H1 (cell line): Measurements from ENCODE around the gene FOXN4. TPM values are rescaled to one million over a fixed set of nuclear protein-coding genes. Genes with fewer than 3 reads are reported as not detected.

Experiments used
- CTCF ChIA-PET: fragments of 300-600 bp; sonication (Branson Sonifier 250); formaldehyde crosslinking; loops from one replicate; lab custom pipeline; 2021; ENCODE audit not compliant: partially characterized antibody; lab: Charles Lee
- POLR2A ChIA-PET: fragments of 300-600 bp; sonication (Branson Sonifier 250); formaldehyde crosslinking; loops from one replicate; lab custom pipeline; 2021; ENCODE audit warnings: inconsistent platforms; ENCODE audit not compliant: partially characterized antibody; lab: Charles Lee
- DNase-seq, 2 experiments: peaks; one replicate each; pipeline versions ENCODE4 v3.0.0 to v3.0.0-alpha.2; 2010 to 2022; ENCODE audit warnings: low spot score in 2 of 2, low read depth in 1 of 2, mixed read lengths in 1 of 2
- FAIRE-seq: peaks from 2 replicates; lab custom pipeline; 2011; peaks lifted over from hg19 to GRCh38; lab: Jason Lieb, UNC
- H2AFZ ChIP-seq: 2 replicates; pipeline ENCODE4 v1.8.1; 2012; ENCODE audit warnings: low read length, inconsistent platforms
- H2AK5ac ChIP-seq: 2 replicates; pipeline ENCODE4 v1.6.1; 2013; ENCODE audit warnings: low read depth, low read length
- H2BK120ac ChIP-seq: replicated peaks from 2 replicates; pipeline ENCODE3; 2013; ENCODE audit warnings: low read depth, low read length, inconsistent platforms
- H2BK12ac ChIP-seq: 2 replicates; pipeline ENCODE4 v1.6.1; 2013; ENCODE audit warnings: low read depth, low read length
- H2BK15ac ChIP-seq: 2 replicates; pipeline ENCODE4 v1.6.1; 2013; ENCODE audit warnings: low read length
- H2BK20ac ChIP-seq: 2 replicates; pipeline ENCODE4 v1.6.1; 2013; ENCODE audit warnings: low read length
- H2BK5ac ChIP-seq: 2 replicates; pipeline ENCODE4 v1.6.1; 2013; ENCODE audit warnings: low read depth, low read length
- H3K14ac ChIP-seq: 2 replicates; pipeline ENCODE4 v1.6.1; 2013; ENCODE audit warnings: inconsistent platforms; ENCODE audit not compliant: insufficient read length
- H3K18ac ChIP-seq: 2 replicates; pipeline ENCODE4 v1.6.1; 2013; ENCODE audit warnings: low read length; ENCODE audit errors: extremely low read depth
- H3K23ac ChIP-seq: 2 replicates; pipeline ENCODE4 v1.6.1; 2013; ENCODE audit warnings: inconsistent platforms; ENCODE audit not compliant: insufficient read length
- H3K23me2 ChIP-seq: 2 replicates; pipeline ENCODE4 v1.6.1; 2013; ENCODE audit warnings: low read depth, low read length
- H3K27ac ChIP-seq: 2 replicates; pipeline ENCODE4 v1.6.1; 2011; ENCODE audit warnings: low read depth, low read length, inconsistent platforms
- H3K27me3 ChIP-seq, 4 experiments: replicated peaks in 1 of 4; 1 replicate in 1 of 4; 2 replicates in 3 of 4; pipeline versions ENCODE4 v1.6.1 to v1.8.1; 2011 to 2013; ENCODE audit warnings: low read length in 3 of 4, mild to moderate bottlenecking in 3 of 4, inconsistent platforms in 2 of 4, mixed read lengths in 2 of 4, moderate library complexity in 1 of 4; ENCODE audit not compliant: control insufficient read depth in 3 of 4, insufficient read depth in 3 of 4; ENCODE audit errors: extremely low read depth in 1 of 4
- H3K36me3 ChIP-seq, 4 experiments: 2 replicates each; pipeline versions ENCODE4 v1.6.1 to v1.8.1; 2011 to 2013; ENCODE audit warnings: mild to moderate bottlenecking in 4 of 4, low read length in 3 of 4, moderate library complexity in 2 of 4, control low read depth in 1 of 4, inconsistent platforms in 1 of 4; ENCODE audit not compliant: insufficient read depth in 4 of 4, control insufficient read depth in 2 of 4
- H3K4ac ChIP-seq: replicated peaks from 2 replicates; pipeline ENCODE3; 2013; ENCODE audit warnings: low read length, low read depth, mixed read lengths, inconsistent platforms; ENCODE audit not compliant: insufficient read length
- H3K4me1 ChIP-seq, 4 experiments: replicated peaks in 1 of 4; 1 replicate in 1 of 4; 2 replicates in 3 of 4; pipeline versions ENCODE4 v1.6.1 to v1.8.1; 2011 to 2013; ENCODE audit warnings: low read length in 3 of 4, inconsistent platforms in 2 of 4, mixed read lengths in 1 of 4; ENCODE audit not compliant: insufficient read depth in 4 of 4, control insufficient read depth in 3 of 4
- H3K4me2 ChIP-seq, 2 experiments: 2 replicates each; pipeline versions ENCODE4 v1.6.1 to v1.8.1; 2011 to 2013; ENCODE audit warnings: low read depth in 2 of 2, low read length in 2 of 2, control low read depth in 1 of 2, inconsistent platforms in 1 of 2, mild to moderate bottlenecking in 1 of 2; ENCODE audit not compliant: insufficient read depth in 1 of 2
- H3K4me3 ChIP-seq, 4 experiments: fragments of 200-600, 300-600 bp in 1 of 4; sonication (generic), shearing (Covaris generic), sonication (Bioruptor Twin) in 1 of 4; 2 replicates each; pipeline versions ENCODE4 v1.5.1 to v1.8.1; 2011 to 2016; ENCODE audit warnings: low read length in 4 of 4, low read depth in 3 of 4, control low read depth in 2 of 4, inconsistent platforms in 2 of 4, mild to moderate bottlenecking in 2 of 4, mixed read lengths in 1 of 4, moderate library complexity in 1 of 4; ENCODE audit not compliant: insufficient read depth in 2 of 4; ENCODE audit errors: extremely low read depth in 1 of 4
- H3K56ac ChIP-seq: replicated peaks from 2 replicates; pipeline ENCODE3; 2013; ENCODE audit warnings: low read depth, mild to moderate bottlenecking, mixed read lengths, low read length, inconsistent platforms; ENCODE audit not compliant: insufficient read length
- H3K79me1 ChIP-seq: 2 replicates; pipeline ENCODE4 v1.6.1; 2013; ENCODE audit warnings: low read depth, low read length, control low read depth
- H3K79me2 ChIP-seq, 2 experiments: 2 replicates each; pipeline versions ENCODE4 v1.6.1 to v1.8.1; 2012 to 2013; ENCODE audit warnings: low read length in 2 of 2, mild to moderate bottlenecking in 2 of 2, inconsistent platforms in 1 of 2; ENCODE audit not compliant: insufficient read depth in 2 of 2, control insufficient read depth in 1 of 2
- H3K9ac ChIP-seq, 4 experiments: replicated peaks in 1 of 4; 1 replicate in 1 of 4; 2 replicates in 3 of 4; pipeline versions ENCODE4 v1.6.1 to v1.8.1; 2011 to 2013; ENCODE audit warnings: low read depth in 3 of 4, low read length in 3 of 4, control low read depth in 2 of 4, mild to moderate bottlenecking in 2 of 4, moderate library complexity in 2 of 4, inconsistent platforms in 1 of 4; ENCODE audit errors: extremely low read depth in 1 of 4
- H3K9me3 ChIP-seq, 2 experiments: 2 replicates each; pipeline versions ENCODE4 v1.6.1 to v1.8.1; 2012 to 2013; ENCODE audit warnings: mild to moderate bottlenecking in 2 of 2, moderate library complexity in 2 of 2, control low read depth in 1 of 2, inconsistent platforms in 1 of 2, low read depth in 1 of 2, low read length in 1 of 2, mixed read lengths in 1 of 2; ENCODE audit not compliant: insufficient read depth in 2 of 2
- H4K20me1 ChIP-seq, 2 experiments: replicated peaks in 1 of 2; 2 replicates each; pipeline versions ENCODE3 to v1.8.1; 2011 to 2013; ENCODE audit warnings: inconsistent platforms in 2 of 2, low read length in 2 of 2, mild to moderate bottlenecking in 1 of 2; ENCODE audit not compliant: insufficient read depth in 2 of 2, control insufficient read depth in 1 of 2
- H4K5ac ChIP-seq: 2 replicates; pipeline ENCODE4 v1.6.1; 2013; ENCODE audit warnings: low read length, low read depth, mixed read lengths, inconsistent platforms; ENCODE audit not compliant: insufficient read length
- H4K8ac ChIP-seq: 2 replicates; pipeline ENCODE4 v1.8.0; 2013; ENCODE audit warnings: mild to moderate bottlenecking, moderate library complexity, low read length, inconsistent platforms; ENCODE audit not compliant: insufficient read depth; ENCODE audit errors: extremely low read depth
- H4K91ac ChIP-seq: replicated peaks from 2 replicates; pipeline ENCODE3; 2013; ENCODE audit warnings: low read length, mixed read lengths, inconsistent platforms; ENCODE audit not compliant: insufficient read length
- CREB1 ChIP-seq: IDR thresholded peaks from 2 replicates; pipeline ENCODE4 v1.6.1; 2012; ENCODE audit warnings: inconsistent platforms
- JUND ChIP-seq: IDR thresholded peaks from 2 replicates; pipeline ENCODE4 v1.6.1; 2011; ENCODE audit warnings: mild to moderate bottlenecking, improper control_type of control experiment, low read length
- KDM1A ChIP-seq: fragments of 200-600, 300-600 bp; sonication (generic); IDR thresholded peaks from 2 replicates; pipeline ENCODE4 v1.7.1; 2016; ENCODE audit warnings: mild to moderate bottlenecking, low read length, borderline replicate concordance
- RAD21 ChIP-seq, 2 experiments: IDR thresholded peaks in 1 of 2; conservative IDR thresholded peaks in 1 of 2; 2 replicates each; pipeline ENCODE4 v1.6.1; 2011; ENCODE audit warnings: low read depth in 2 of 2, low read length in 2 of 2, improper control_type of control experiment in 1 of 2, inconsistent platforms in 1 of 2, mild to moderate bottlenecking in 1 of 2, moderate library complexity in 1 of 2
- RXRA ChIP-seq: IDR thresholded peaks from 2 replicates; pipeline ENCODE4 v1.6.1; 2011; ENCODE audit warnings: low read depth, mild to moderate bottlenecking, low read length, moderate library complexity; ENCODE audit not compliant: insufficient read depth
- WGBS, 2 experiments: shearing (Covaris generic) in 1 of 2; methylation state at CpG; one replicate each; pipeline versions ENCODE4 v1.1.6 to v1.1.7; 2013 to 2015; ENCODE audit warnings: low lambda C conversion rate in 2 of 2, mixed read lengths in 2 of 2, inconsistent platforms in 1 of 2, low coverage in 1 of 2, missing lambda C conversion rate in 1 of 2; ENCODE audit not compliant: insufficient replicate concordance in 2 of 2, insufficient coverage in 1 of 2, insufficient read length in 1 of 2; ENCODE audit errors: extremely low coverage in 1 of 2, missing lambda C conversion rate in 1 of 2; 5-methylcytosine and 5-hydroxymethylcytosine counted together
- polyA plus RNA-seq, 7 experiments: library from polyadenylated mRNA; depleted of rRNA in 3 of 7; stranded (reverse) in 5 of 7; unstranded in 2 of 7; fragments of >200 nt in 5 of 7; fragments of 200-250 nt in 2 of 7; gene quantifications; 1 replicate in 5 of 7; 2 replicates in 1 of 7; 4 replicates in 1 of 7; pipeline versions ENCODE4 v1.2.1 to v1.2.3, GENCODE V29; 2011 to 2013; ENCODE audit warnings: missing spikeins in 2 of 7, mixed read lengths in 2 of 7
- total RNA-seq: library from RNA; stranded (reverse); fragmentation: NEBNext Ultra II Directional; extraction: Animal tissue kit (Norgen Biotek cat#: 25700); gene quantifications from 2 replicates; pipeline ENCODE4 v1.2.1, GENCODE V29; 2021
- TF ChIP-seq, protein P1 (sequence below): IDR thresholded peaks from 2 replicates; pipeline ENCODE4 v1.6.1; 2011; ENCODE audit warnings: low read length, improper control_type of control experiment

FOXN4 gene
- total and polyA plus RNA-seq, 2 of the 8 experiments (the other 6 are each of a cell fraction or from before 2014, with no cell fraction given), result 0.26 to 0.29 TPM

DNA sequence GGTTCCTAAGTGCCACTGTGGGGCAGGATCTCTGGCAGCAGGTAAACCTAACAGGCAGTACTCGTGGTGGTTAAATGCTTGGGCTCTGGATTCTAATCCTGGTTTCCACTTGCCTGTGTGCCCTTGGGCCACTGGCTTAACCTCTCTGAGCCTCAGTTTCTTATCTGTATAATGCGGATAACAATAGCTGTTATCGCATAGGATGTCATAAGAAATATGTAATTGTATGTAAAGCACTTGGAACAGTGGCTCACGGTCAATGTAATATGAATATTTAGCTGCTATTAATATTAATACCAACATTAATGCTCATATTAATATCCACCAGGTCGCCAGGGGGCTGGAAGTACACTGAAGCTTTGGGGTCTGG lies 16.8 kb downstream of the FOXN4 start:
- no peaks in the 10 kb centered on the region for H4K20me1 ChIP-seq
- no peak overlapping the region for H3K18ac ChIP-seq
- H2BK15ac ChIP-seq, result no peak overlapping the region
- peaks cover 4 to 13% (median 10%) of the 10 kb centered on the region in 4 experiments for H3K4me1 ChIP-seq
- no peak overlapping the region for H3K4ac ChIP-seq
- no peak overlapping the region for H3K23ac ChIP-seq
- H2BK12ac ChIP-seq, result 0 out of 2 replicates have a peak overlapping the region, but pooled peaks have one; percentile 72
- no peaks in the 10 kb centered on the region; a peak in 1 of 7 replicates for H3K27me3 ChIP-seq
- FAIRE-seq, result no peak
- H4K91ac ChIP-seq, result no peak overlapping the region
- H3K79me1 ChIP-seq, result no peaks in the 10 kb centered on the region
- peak overlapping the region in 1 of 4 experiments; percentile 51; a peak in 1 of 8 replicates for H3K4me3 ChIP-seq
- H3K56ac ChIP-seq, result no peak overlapping the region
- H2BK20ac ChIP-seq, result no peak overlapping the region
- ChIA-PET CTCF (interaction anchor here (0.6 to 1.1 kb wide), 2 partner anchors 29 to 96 kb away, joined by 3 to 4 read pairs; no protein-coding TSS in a partner anchor), POLR2A (interaction anchor here (1.4 kb wide), 1 partner anchor 14 kb away, joined by 5 read pairs; no protein-coding TSS in a partner anchor)
- no peaks in the 10 kb centered on the region for H3K36me3 ChIP-seq
- WGBS, 2 experiments, result 77% methylated on average over 5 of the region's 5 CpGs; no CpG with 5 or more reads in 1 of the 2 experiments
- no peak overlapping the region for H3K27ac ChIP-seq
- H2AK5ac ChIP-seq, result no peak overlapping the region
- H4K8ac ChIP-seq, result no peak overlapping the region
- no peak overlapping the region for H3K14ac ChIP-seq
- no peaks in the 10 kb centered on the region for H3K23me2 ChIP-seq
- DNase-seq, result no peak
- peak overlapping the region in 2 of 4 experiments; percentile 42 to 54; a peak in 2 of 7 replicates for H3K9ac ChIP-seq
- H3K4me2 ChIP-seq, result peak overlapping the region; percentile 66 to 69; a peak in 3 of 4 replicates
- H4K5ac ChIP-seq, result no peak overlapping the region
- TF ChIP-seq KDM1A, result peak; percentile 81
- no peak for TF ChIP-seq RXRA
- TF ChIP-seq, protein P1, sequence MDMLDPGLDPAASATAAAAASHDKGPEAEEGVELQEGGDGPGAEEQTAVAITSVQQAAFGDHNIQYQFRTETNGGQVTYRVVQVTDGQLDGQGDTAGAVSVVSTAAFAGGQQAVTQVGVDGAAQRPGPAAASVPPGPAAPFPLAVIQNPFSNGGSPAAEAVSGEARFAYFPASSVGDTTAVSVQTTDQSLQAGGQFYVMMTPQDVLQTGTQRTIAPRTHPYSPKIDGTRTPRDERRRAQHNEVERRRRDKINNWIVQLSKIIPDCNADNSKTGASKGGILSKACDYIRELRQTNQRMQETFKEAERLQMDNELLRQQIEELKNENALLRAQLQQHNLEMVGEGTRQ, result no peak
- no peak for TF ChIP-seq RAD21 (IDR thresholded peaks at IDR 0.05 in 1 of 2, conservative IDR thresholded peaks at IDR 0.05 in 1 of 2; ENCODE audit: low read depth in 2 of 2, low read length in 2 of 2)
- no peak for TF ChIP-seq JUND
- no peak for TF ChIP-seq CREB1
- TF ChIP-seq, all 59 proteins: peak for 1
- Histone ChIP-seq H3K9me3 (no peaks in the 10 kb centered on the region), H2BK5ac (no peak overlapping the region), H2AFZ (0 out of 2 replicates have a peak overlapping the region, but pooled peaks have one; percentile 79), H3K79me2 (no peaks in the 10 kb centered on the region), H2BK120ac (no peak overlapping the region)
